Epithelial cell of esophagus (primary cell): ENCODE results near the gene IRF1.

Experiments used
- DNase-seq: peaks from one replicate; pipeline ENCODE4 v3.0.0; 2010; ENCODE audit warnings: low read depth
- H3K4me3 ChIP-seq: 2 replicates; pipeline ENCODE4 v1.5.1; 2011; ENCODE audit warnings: mild to moderate bottlenecking, low read length, control low read depth
- CTCF ChIP-seq: IDR thresholded peaks from 2 replicates; pipeline ENCODE4 v1.5.1; 2011; ENCODE audit warnings: low read depth, mild to moderate bottlenecking, low read length, control low read depth, inconsistent platforms; ENCODE audit not compliant: insufficient read depth; ENCODE audit errors: missing control alignments

The IRF1 gene

GRCh38 chr5:132437604-132438266 lies 52.8 kb downstream of the IRF1 start:
- no peak for TF ChIP-seq CTCF
- peak; percentile 55 for DNase-seq
- H3K4me3 ChIP-seq, result no peak overlapping the region

- no peak for TF ChIP-seq CTCF
- no peak overlapping the region for H3K4me3 ChIP-seq
- no peak for DNase-seq
Observed at GRCh38 chr5:132436936-132437335, 53.6 kb downstream of the IRF1 start.

- DNase-seq, result no peak
- no peak for TF ChIP-seq CTCF
- H3K4me3 ChIP-seq, result no peak overlapping the region
Observed at GRCh38 chr5:132435886-132436285, 54.7 kb downstream of the IRF1 start.

- H3K4me3 ChIP-seq, result no peak overlapping the region
- TF ChIP-seq CTCF, result no peak
- no peak for DNase-seq
Observed at GRCh38 chr5:132435447-132435846, 55.1 kb downstream of the IRF1 start.

- TF ChIP-seq CTCF, result no peak
Observed at GRCh38 chr5:132434416-132435286, 55.9 kb downstream of the IRF1 start.

GRCh38 chr5:132433141-132433540 lies 57.4 kb downstream of the IRF1 start:
- H3K4me3 ChIP-seq, result no peak overlapping the region
- no peak for DNase-seq
- no peak for TF ChIP-seq CTCF

More at GRCh38 chr5:132434416-132435286, 55.9 kb downstream of the IRF1 start:
- H3K4me3 ChIP-seq, result no peak overlapping the region
- peak; percentile 58 for DNase-seq
